Measurements from ENCODE around the gene SLC28A1.
"Not testable (repeated sequence)": the region's sequence is repeated elsewhere in the genome, so short reads cannot be mapped to it uniquely, and the experiment has no call there.

The SLC28A1 gene

GRCh38 chr15:84922530-84922929 is 38.1 kb downstream of the SLC28A1 start:
- Histone ChIP-seq H3K36me3 (ENCODE audit: control insufficient read depth, insufficient read depth, low read length) (no peaks in the 10 kb centered on the region), H3K9ac (ENCODE audit: low read length) (no peak overlapping the region), H3K4me3 (ENCODE audit: low read length) (no peak overlapping the region), H3K4me1 (ENCODE audit: control insufficient read depth, insufficient read depth, low read length) (no peaks in the 10 kb centered on the region), H3K27ac (ENCODE audit: low read depth, low read length) (no peak overlapping the region), H3K27me3 (ENCODE audit: control insufficient read depth, insufficient read depth, low read length) (no peaks in the 10 kb centered on the region)

- Histone ChIP-seq H3K4me1 (ENCODE audit: control insufficient read depth, insufficient read depth, low read length) (peaks cover 3% of the 10 kb centered on the region), H3K9ac (ENCODE audit: low read length) (no peak overlapping the region), H3K4me3 (ENCODE audit: low read length) (no peak overlapping the region), H3K27ac (ENCODE audit: low read depth, low read length) (no peak overlapping the region), H3K36me3 (ENCODE audit: control insufficient read depth, insufficient read depth, low read length) (no peaks in the 10 kb centered on the region), H3K27me3 (ENCODE audit: control insufficient read depth, insufficient read depth, low read length) (no peaks in the 10 kb centered on the region)
These were observed 39.7 kb downstream of the SLC28A1 start for GRCh38 chr15:84924077-84924731.

GRCh38 chr15:84924821-84925569 is 40.5 kb downstream of the SLC28A1 start:
- not testable (repeated sequence) for H3K4me3 ChIP-seq (ENCODE audit: low read length); H3K27ac ChIP-seq (ENCODE audit: low read depth, low read length)

GRCh38 chr15:84925906-84926305 is 41.4 kb downstream of the SLC28A1 start:
- no peaks in the 10 kb centered on the region for H3K27me3 ChIP-seq (ENCODE audit: control insufficient read depth, insufficient read depth, low read length)
- H3K9ac ChIP-seq (ENCODE audit: low read length), result no peak overlapping the region
- H3K36me3 ChIP-seq (ENCODE audit: control insufficient read depth, insufficient read depth, low read length), result no peaks in the 10 kb centered on the region
- H3K4me1 ChIP-seq (ENCODE audit: control insufficient read depth, insufficient read depth, low read length), result peaks cover 3% of the 10 kb centered on the region
- H3K27ac ChIP-seq (ENCODE audit: low read depth, low read length), result no peak overlapping the region
- H3K4me3 ChIP-seq (ENCODE audit: low read length), result no peak overlapping the region

More at GRCh38 chr15:84924821-84925569, 40.5 kb downstream of the SLC28A1 start:
- not testable (repeated sequence) for H3K9ac ChIP-seq (ENCODE audit: low read length); H3K36me3 ChIP-seq (ENCODE audit: control insufficient read depth, insufficient read depth, low read length); H3K27me3 ChIP-seq (ENCODE audit: control insufficient read depth, insufficient read depth, low read length); H3K4me1 ChIP-seq (ENCODE audit: control insufficient read depth, insufficient read depth, low read length)

- H3K27ac ChIP-seq (ENCODE audit: low read depth, low read length), result no peak overlapping the region
- no peak overlapping the region for H3K4me3 ChIP-seq (ENCODE audit: low read length)
- no peak overlapping the region for H3K9ac ChIP-seq (ENCODE audit: low read length)
- no peaks in the 10 kb centered on the region for H3K27me3 ChIP-seq (ENCODE audit: control insufficient read depth, insufficient read depth, low read length)
- no peaks in the 10 kb centered on the region for H3K36me3 ChIP-seq (ENCODE audit: control insufficient read depth, insufficient read depth, low read length)
- peaks cover 3% of the 10 kb centered on the region for H3K4me1 ChIP-seq (ENCODE audit: control insufficient read depth, insufficient read depth, low read length)
These were observed 42.2 kb downstream of the SLC28A1 start for GRCh38 chr15:84926491-84927230.

- H3K27ac ChIP-seq (ENCODE audit: low read depth, low read length), result no peak overlapping the region
- H3K4me3 ChIP-seq (ENCODE audit: low read length), result no peak overlapping the region
- no peak overlapping the region for H3K9ac ChIP-seq (ENCODE audit: low read length)
- H3K4me1 ChIP-seq (ENCODE audit: control insufficient read depth, insufficient read depth, low read length), result peaks cover 3% of the 10 kb centered on the region
- no peaks in the 10 kb centered on the region for H3K27me3 ChIP-seq (ENCODE audit: control insufficient read depth, insufficient read depth, low read length)
- H3K36me3 ChIP-seq (ENCODE audit: control insufficient read depth, insufficient read depth, low read length), result no peaks in the 10 kb centered on the region
These were observed 44.3 kb downstream of the SLC28A1 start for GRCh38 chr15:84928843-84929168.

- H3K4me3 ChIP-seq (ENCODE audit: low read length), result no peak overlapping the region
- H3K4me1 ChIP-seq (ENCODE audit: control insufficient read depth, insufficient read depth, low read length), result peaks cover 3% of the 10 kb centered on the region
- H3K9ac ChIP-seq (ENCODE audit: low read length), result no peak overlapping the region
- H3K27me3 ChIP-seq (ENCODE audit: control insufficient read depth, insufficient read depth, low read length), result no peaks in the 10 kb centered on the region
- no peaks in the 10 kb centered on the region for H3K36me3 ChIP-seq (ENCODE audit: control insufficient read depth, insufficient read depth, low read length)
- no peak overlapping the region for H3K27ac ChIP-seq (ENCODE audit: low read depth, low read length)
These were observed 45.5 kb downstream of the SLC28A1 start for GRCh38 chr15:84929795-84930603.

- no peaks in the 10 kb centered on the region for H3K4me1 ChIP-seq (ENCODE audit: control insufficient read depth, insufficient read depth, low read length)
- H3K9ac ChIP-seq (ENCODE audit: low read length), result no peak overlapping the region
- H3K4me3 ChIP-seq (ENCODE audit: low read length), result no peak overlapping the region
- H3K27ac ChIP-seq (ENCODE audit: low read depth, low read length), result no peak overlapping the region
- H3K36me3 ChIP-seq (ENCODE audit: control insufficient read depth, insufficient read depth, low read length), result no peaks in the 10 kb centered on the region
- no peaks in the 10 kb centered on the region for H3K27me3 ChIP-seq (ENCODE audit: control insufficient read depth, insufficient read depth, low read length)
These were observed 50.7 kb downstream of the SLC28A1 start for GRCh38 chr15:84934942-84935729.

GRCh38 chr15:84937144-84937543 is 52.7 kb downstream of the SLC28A1 start:
- H3K4me3 ChIP-seq (ENCODE audit: low read length), result no peak overlapping the region
- no peaks in the 10 kb centered on the region for H3K27me3 ChIP-seq (ENCODE audit: control insufficient read depth, insufficient read depth, low read length)
- H3K36me3 ChIP-seq (ENCODE audit: control insufficient read depth, insufficient read depth, low read length), result no peaks in the 10 kb centered on the region
- H3K4me1 ChIP-seq (ENCODE audit: control insufficient read depth, insufficient read depth, low read length), result no peaks in the 10 kb centered on the region
- H3K27ac ChIP-seq (ENCODE audit: low read depth, low read length), result no peak overlapping the region
- no peak overlapping the region for H3K9ac ChIP-seq (ENCODE audit: low read length)

GRCh38 chr15:84938726-84939125 is 54.3 kb downstream of the SLC28A1 start:
- no peaks in the 10 kb centered on the region for H3K27me3 ChIP-seq (ENCODE audit: control insufficient read depth, insufficient read depth, low read length)
- H3K4me1 ChIP-seq (ENCODE audit: control insufficient read depth, insufficient read depth, low read length), result no peaks in the 10 kb centered on the region
- no peak overlapping the region for H3K9ac ChIP-seq (ENCODE audit: low read length)
- H3K36me3 ChIP-seq (ENCODE audit: control insufficient read depth, insufficient read depth, low read length), result no peaks in the 10 kb centered on the region
- no peak overlapping the region for H3K4me3 ChIP-seq (ENCODE audit: low read length)
- no peak overlapping the region for H3K27ac ChIP-seq (ENCODE audit: low read depth, low read length)

- Histone ChIP-seq H3K27me3 (ENCODE audit: control insufficient read depth, insufficient read depth, low read length) (no peaks in the 10 kb centered on the region), H3K4me3 (ENCODE audit: low read length) (no peak overlapping the region), H3K9ac (ENCODE audit: low read length) (no peak overlapping the region), H3K27ac (ENCODE audit: low read depth, low read length) (no peak overlapping the region), H3K36me3 (ENCODE audit: control insufficient read depth, insufficient read depth, low read length) (no peaks in the 10 kb centered on the region), H3K4me1 (ENCODE audit: control insufficient read depth, insufficient read depth, low read length) (no peaks in the 10 kb centered on the region)
These were observed 55.9 kb downstream of the SLC28A1 start for GRCh38 chr15:84940399-84940798.

Data from rectal smooth muscle tissue (tissue), 1 donor.